Omental fat pad (tissue), 4 donors: ENCODE data around the gene BPHL. TPM values are rescaled to one million over a fixed set of nuclear protein-coding genes. Genes with fewer than 3 reads are reported as not detected.
A peak's percentile ranks its signal among the peaks of the same experiment; 100 is the strongest.
"Not testable (repeated sequence)": the region's sequence is repeated elsewhere in the genome, so short reads cannot be mapped to it uniquely, and the experiment has no call there.

ENCODE experiments used
- ATAC-seq: fragments of 150-250 bp; one replicate; pipeline ENCODE4 v1.9.1; 2016; ENCODE audit warnings: mild to moderate bottlenecking, moderate library complexity; ENCODE audit not compliant: low FRiP score
- DNase-seq: peaks from one replicate; pipeline ENCODE4 v3.0.0-alpha.2; 2019; ENCODE audit warnings: low spot score
- total RNA-seq, 4 donors: library from RNA; depleted of rRNA; stranded (reverse); fragments of >200 nt; gene quantifications; one replicate each; pipeline ENCODE4 v1.1.0, GENCODE V29; 2016
- TF ChIP-seq, protein P1 (sequence below), 3 donors: fragments of 450-650 bp; IDR thresholded peaks; one replicate each; pipeline ENCODE4 v1.5.1; 2016 to 2017; ENCODE audit warnings: antibody characterized with exemption in 3 of 3, mild to moderate bottlenecking in 3 of 3, moderate library complexity in 2 of 3

The BPHL gene
- total RNA-seq, 4 donors from 2014 or later: 13.5 to 41.5 (median 20.9) TPM

DNA sequence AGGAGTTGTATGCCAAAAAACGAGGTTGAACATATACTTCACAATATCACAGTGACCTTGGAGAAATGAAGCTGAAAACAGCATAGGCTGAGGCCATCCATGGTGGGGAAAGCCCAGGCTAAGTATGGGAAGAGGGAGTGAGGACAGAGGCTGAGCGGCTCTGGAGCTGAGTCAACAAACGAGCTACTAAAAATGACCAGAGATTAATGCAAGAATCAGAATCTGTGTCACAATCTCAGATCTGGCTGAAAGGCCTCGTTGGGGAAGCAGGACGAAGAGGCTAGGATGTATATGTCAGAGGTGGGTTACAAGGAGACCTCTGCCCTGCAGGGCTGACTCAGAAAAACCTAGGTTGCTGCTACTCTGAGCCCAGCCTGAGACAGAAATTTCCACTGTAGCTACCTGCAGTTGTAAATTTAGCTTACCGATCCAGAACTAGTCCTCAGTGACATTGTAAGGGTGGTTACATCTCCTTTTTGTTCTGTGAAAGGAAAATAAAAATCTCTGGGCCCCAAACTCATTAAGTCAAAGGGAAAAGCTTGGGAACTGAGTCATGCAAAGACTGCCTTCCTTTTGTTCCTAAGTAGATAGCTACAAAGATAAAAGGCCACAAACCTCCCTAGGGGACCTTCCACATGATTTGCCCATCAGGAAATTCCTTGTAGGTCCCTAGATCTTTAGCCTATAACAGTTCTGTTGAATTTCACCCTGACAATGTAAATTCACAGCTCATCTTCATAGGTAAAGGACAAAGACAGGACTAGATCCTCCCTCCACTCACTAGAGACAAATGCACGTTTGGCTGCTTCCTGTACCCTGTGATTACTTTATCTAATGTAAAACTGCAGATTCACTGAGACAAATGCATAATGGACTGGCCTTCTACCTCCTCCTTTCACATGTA, 47.4 kb downstream of the BPHL start:
- TF ChIP-seq, protein P1, sequence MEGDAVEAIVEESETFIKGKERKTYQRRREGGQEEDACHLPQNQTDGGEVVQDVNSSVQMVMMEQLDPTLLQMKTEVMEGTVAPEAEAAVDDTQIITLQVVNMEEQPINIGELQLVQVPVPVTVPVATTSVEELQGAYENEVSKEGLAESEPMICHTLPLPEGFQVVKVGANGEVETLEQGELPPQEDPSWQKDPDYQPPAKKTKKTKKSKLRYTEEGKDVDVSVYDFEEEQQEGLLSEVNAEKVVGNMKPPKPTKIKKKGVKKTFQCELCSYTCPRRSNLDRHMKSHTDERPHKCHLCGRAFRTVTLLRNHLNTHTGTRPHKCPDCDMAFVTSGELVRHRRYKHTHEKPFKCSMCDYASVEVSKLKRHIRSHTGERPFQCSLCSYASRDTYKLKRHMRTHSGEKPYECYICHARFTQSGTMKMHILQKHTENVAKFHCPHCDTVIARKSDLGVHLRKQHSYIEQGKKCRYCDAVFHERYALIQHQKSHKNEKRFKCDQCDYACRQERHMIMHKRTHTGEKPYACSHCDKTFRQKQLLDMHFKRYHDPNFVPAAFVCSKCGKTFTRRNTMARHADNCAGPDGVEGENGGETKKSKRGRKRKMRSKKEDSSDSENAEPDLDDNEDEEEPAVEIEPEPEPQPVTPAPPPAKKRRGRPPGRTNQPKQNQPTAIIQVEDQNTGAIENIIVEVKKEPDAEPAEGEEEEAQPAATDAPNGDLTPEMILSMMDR (IDR thresholded peaks at IDR 0.05): no peak
- no peak for DNase-seq
- no peak for ATAC-seq

DNA sequence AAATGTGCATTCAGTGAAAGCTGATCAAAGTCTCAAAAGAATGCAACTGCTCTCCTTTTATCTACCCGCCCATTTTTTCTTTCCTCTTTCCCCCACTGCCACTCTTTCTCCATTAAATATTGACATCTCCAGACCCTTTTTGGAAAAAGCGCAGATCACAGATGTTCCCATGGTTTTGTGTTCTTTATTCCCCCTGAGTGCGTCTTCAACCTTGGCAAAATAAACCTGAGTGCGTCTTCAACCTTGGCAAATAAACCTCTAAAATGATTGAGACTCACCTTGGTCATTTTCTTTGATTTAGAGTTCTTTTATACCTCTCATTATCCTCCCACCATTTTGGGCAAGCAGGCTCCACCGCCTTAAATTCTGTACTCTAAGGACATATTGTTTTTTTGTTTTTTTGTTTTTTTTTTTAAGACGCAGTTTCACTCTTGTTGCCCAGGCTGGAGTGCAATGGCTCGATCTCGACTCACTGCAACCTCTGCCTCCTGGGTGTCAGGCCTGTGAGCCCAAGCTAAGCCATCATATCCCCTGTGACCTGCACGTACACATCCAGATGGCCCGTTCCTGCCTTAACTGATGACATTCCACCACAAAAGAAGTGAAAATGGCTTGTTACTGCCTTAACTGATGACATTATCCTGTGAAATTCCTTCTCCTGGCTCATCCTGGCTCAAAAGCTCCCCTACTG, 48.2 kb downstream of the BPHL start:
- not testable (repeated sequence) for DNase-seq, ATAC-seq

DNA sequence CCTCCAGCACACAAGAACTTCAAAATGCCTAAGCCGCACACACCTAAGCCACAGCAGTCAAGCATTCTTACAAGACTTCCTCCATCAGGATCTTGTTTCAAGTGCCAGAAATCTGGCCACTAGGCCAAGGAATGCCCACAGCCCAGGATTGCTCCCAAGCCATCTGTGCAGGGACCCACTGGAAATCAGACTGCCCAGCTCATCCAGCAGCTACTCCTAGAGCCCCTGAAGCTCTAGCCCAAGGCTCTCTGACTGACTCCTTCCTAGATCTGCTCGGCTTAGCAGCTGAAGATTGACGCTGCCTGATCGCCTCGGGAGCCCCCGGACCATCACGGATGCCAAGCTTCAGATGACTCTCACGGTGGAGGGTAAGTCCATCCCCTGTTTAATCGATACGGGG, 49.5 kb downstream of the BPHL start:
- not testable (repeated sequence) for ATAC-seq, DNase-seq

DNA sequence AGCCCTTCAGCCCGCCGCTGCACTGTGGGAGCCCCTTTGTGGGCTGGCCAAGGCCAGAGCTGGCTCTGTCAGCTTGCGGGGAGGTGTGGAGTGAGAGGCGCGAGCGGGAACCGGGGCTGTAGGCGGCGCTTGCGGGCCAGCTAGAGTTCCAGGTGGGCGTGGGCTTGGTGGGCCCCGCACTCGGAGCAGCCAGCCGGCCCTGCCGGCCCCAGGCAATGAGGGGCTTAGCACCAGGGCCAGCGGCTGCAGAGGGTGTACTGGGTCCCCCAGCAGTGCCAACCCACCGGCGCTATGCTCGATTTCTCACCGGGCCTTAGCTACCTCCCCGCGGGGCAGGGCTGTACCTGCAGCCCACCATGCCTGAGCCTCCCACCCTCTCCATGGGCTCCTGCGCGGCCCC, 52.2 kb downstream of the BPHL start:
- ATAC-seq, DNase-seq: not testable (repeated sequence)

DNA sequence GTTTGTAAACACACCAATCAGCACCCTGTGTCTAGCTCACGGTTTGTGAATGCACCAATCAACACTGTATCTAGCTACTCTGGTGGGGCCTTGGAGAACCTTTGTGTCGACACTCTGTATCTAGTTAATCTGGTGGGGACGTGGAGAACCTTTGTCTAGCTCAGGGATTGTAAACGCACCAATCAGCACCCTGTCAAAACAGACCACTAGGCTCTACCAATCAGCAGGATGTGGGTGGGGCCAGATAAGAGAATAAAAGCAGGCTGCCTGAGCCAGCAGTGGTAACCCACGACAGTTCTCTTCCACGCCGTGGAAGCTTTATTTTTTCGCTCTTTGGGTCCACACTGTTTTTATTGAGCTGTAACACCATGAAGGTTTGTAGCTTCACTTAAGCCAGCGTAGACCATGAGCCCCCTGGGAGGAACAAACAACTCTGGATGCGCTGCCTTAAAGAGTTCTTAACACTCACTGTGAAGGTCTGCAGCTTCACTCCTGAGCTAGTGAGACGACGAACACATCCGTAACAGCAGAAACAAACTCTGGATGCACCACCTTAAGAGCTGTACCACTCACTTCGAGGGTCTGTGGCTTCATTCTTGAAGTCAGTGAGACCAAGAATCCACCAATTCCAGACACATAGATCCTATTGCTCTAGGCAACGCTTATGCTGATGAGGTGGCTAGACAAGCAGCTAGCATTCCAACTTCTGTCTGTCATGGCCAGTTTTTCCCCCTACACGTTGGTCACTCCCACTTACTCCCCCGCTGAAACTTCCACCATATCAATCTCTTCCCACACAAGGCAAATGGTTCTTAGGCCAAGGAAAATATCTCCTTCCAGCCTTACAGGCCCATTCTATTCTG, 53.0 kb downstream of the BPHL start:
- DNase-seq: not testable (repeated sequence)
- peak; percentile 80 for ATAC-seq

DNA sequence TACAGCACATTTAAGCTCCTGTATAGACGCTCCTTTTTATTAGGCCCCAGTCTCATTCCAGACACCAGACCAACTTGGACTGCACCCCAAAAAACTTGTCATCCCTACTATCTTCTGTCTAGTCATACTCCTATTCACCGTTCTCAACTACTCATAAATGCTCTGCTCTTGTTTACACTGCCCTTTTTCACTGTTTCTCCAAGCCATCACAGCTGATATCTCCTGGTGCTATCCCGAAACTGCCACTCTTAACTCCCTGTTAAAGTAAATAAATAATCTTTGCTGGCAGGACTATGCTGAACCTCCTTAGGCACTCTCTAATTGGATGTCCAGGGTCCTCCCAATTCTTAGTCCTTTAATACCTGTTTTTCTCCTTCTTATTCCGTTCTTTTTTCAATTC, 54.3 kb downstream of the BPHL start:
- not testable (repeated sequence) for ATAC-seq, DNase-seq

DNA sequence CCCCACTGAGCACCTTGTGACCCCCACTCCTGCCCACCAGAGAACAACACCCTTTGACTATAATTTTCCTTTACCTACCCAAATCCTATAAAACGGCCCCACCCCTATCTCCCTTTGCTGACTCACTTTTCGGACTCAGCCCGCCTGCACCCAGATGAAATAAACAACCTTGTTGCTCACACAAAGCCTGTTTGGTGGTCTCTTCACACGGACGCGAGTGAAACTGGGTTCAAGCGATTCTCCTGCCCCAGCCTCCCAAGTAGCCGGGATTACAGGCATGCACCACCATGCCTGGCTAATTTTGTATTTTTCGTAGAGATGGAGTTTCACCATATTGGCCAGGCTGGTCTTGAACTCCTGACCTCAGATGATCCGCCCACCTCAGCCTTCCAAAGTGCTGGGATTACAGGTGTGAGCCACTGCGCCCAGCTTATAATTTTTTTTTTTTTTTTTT, 55.2 kb downstream of the BPHL start:
- ATAC-seq, DNase-seq: not testable (repeated sequence)

DNA sequence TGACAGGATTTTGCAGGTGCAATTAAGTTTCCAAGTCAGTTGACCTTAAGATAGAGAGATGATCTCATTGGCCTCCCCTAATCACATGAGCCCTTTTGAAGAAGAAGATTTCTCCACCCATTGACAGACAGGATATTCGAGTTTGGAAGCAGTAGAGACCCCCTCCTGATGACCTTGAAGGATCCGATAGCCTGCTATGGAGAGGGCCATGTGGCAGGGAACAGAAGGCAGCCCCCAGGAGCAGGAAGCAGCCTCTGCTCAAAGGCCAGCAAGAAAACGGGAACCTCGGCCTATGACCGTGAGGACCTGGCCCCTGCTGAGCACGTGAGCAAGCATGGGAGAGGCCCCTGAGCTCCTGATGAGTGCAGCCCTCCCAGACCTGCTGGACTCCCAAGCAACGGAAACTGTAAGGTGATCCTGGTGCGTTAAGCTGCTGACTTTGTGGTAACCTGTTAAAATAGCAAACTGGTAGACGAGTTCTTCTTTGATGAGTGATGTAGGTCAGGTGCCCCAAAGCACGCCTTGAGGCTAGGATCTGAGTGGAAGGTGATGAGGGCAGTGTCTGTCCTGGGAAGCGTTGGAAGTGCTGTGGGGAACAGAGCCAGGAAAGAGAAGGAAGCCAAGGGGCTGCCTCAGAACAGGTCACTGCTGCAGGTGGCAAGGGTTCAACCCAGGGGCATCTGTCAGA, 57.3 kb downstream of the BPHL start:
- TF ChIP-seq, protein P1 (IDR thresholded peaks at IDR 0.05): no peak
- ATAC-seq (no peak), DNase-seq (no peak)

DNA sequence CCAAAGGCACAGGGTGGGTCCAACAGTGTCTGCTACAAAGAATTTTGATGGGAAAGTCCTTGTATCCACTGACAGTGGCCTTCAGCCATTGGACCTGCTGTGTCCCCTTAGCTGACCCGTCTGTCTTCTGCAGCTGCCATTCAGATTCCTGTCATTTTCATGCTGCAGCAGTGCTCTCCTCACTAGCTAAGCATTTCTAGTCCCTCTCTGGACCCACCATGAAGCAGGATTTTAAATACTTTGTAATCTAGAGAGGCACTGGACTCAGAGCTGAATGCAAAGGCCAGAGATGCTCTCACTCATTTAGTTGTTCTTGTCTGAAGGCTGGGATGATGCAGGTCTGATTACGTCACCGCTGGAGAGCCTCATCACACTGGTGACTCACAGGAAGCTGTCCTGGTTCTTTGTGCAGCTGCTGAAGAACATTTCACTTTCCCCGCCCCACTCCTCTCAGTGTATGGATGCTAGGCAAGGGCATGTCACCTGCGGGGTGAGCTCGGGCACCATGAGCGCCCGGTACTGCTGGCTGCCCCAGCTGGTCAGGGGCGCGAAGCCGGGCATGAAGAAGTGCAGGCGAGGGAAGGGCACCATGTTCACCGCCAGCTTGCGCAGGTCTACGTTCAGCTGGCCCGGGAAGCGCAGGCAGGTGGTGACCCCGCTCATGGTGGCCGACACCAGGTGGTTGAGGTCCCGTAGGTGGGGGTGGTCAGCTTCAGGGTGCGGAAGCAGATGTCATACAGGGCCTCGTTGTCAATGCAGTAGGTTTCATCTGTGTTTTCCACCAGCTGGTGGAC, 58.2 kb downstream of the BPHL start:
- ATAC-seq (peak; percentile 77), DNase-seq (no peak)
- TF ChIP-seq, protein P1 (IDR thresholded peaks at IDR 0.05): no peak

DNA sequence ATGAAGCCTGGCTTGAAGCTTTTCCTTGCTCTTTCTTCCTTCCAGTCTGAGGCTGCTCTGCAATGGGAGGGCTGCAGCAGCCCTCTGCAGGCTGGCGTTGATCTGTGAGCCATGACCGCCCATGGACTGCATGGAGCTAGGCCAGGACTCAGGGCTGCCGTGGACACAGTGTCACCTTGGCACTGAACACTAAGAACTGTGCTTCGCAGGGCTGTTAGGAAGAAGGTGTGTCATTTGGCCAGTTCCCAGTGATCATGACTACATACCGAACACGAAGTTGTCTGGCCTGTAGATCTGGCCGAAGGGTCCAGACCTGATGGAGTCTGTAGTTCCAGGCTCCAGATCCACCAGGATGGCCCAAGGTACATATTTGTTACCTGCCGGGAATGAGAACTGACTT, 60.2 kb downstream of the BPHL start:
- ATAC-seq: peak; percentile 25
- DNase-seq: not testable (repeated sequence)

DNA sequence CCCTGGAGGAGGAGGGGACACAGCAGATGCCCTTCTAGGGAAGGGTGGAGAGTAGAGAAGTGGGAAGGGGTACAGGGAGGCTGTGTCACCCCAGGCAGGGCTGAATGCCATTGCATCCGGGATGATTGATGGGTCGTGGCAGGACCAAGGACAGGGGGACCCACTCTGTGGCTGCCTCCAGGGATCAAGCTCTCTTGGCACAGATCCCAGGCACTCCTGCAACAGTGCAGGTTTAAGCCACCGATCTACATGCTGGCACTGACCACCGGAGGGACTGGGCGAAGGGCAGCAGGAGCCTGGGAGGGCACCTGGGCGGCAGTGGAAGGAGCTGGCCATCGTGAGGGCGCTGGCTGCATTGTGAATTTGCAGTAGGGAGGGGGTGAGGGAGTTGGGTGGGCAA, 61.4 kb downstream of the BPHL start:
- peak; percentile 42 for ATAC-seq
- not testable (repeated sequence) for DNase-seq
